HepG2 (cell line): ENCODE measurements around the gene ARF4. TPM values are rescaled to one million over a fixed set of nuclear protein-coding genes. Genes with fewer than 3 reads are reported as not detected.
A peak's percentile ranks its signal among the peaks of the same experiment; 100 is the strongest.

Experiments
- DMAP1 ChIP-seq: IDR thresholded peaks from 2 replicates; pipeline ENCODE4 v1.6.1; 2016
- RBAK ChIP-seq: sonication (generic); formaldehyde crosslinking; IDR thresholded peaks from 2 replicates; pipeline ENCODE4 v1.5.1; 2020; ENCODE audit warnings: mild to moderate bottlenecking, missing genetic modification reagents
- SP2 ChIP-seq: sonication (generic); formaldehyde crosslinking; IDR thresholded peaks from 2 replicates; pipeline ENCODE4 v1.5.1; 2020; ENCODE audit warnings: mild to moderate bottlenecking, missing genetic modification reagents
- ZMAT3 ChIP-seq: sonication (generic); formaldehyde crosslinking; conservative IDR thresholded peaks from 2 replicates; pipeline ENCODE4 v1.7.0; 2021; ENCODE audit warnings: missing genetic modification reagents
- ZNF180 ChIP-seq: sonication (generic); formaldehyde crosslinking; IDR thresholded peaks from 2 replicates; pipeline ENCODE4 v1.4.0; 2020; ENCODE audit warnings: low read depth, missing genetic modification reagents, borderline replicate concordance
- ZNF510 ChIP-seq: sonication (generic); formaldehyde crosslinking; IDR thresholded peaks from 2 replicates; pipeline ENCODE4 v1.4.0; 2020; ENCODE audit warnings: low read depth, mild to moderate bottlenecking, missing genetic modification reagents
- polyA plus RNA-seq, 8 experiments: library from polyadenylated mRNA; depleted of rRNA in 3 of 8; stranded (reverse) in 7 of 8; unstranded in 1 of 8; fragments of >200 nt; fragmentation: Illumina TruSeq in 4 of 8; extraction: Trizol in 4 of 8; gene quantifications; 2 replicates each; pipeline versions ENCODE4 v1.2.1 to v1.2.3, GENCODE V29; 2011 to 2016; ENCODE audit warnings: low read depth in 4 of 8, missing spikeins in 1 of 8, mixed read lengths in 1 of 8; ENCODE audit not compliant: insufficient read depth in 1 of 8
- total RNA-seq, 5 experiments: library from RNA; depleted of rRNA; stranded (reverse); fragments of >200 nt; fragmentation: Illumina TruSeq; extraction: Trizol; gene quantifications; 2 replicates each; pipeline ENCODE4 v1.2.3, GENCODE V29; 2016; ENCODE audit warnings: low read depth in 1 of 5
- TF ChIP-seq, protein P1 (sequence below): sonication (generic); formaldehyde crosslinking; IDR thresholded peaks from 2 replicates; pipeline ENCODE4 v1.4.0; 2020; ENCODE audit warnings: missing genetic modification reagents, borderline replicate concordance
- TF ChIP-seq, protein P2 (sequence below): sonication (generic); formaldehyde crosslinking; IDR thresholded peaks from 2 replicates; pipeline ENCODE4 v1.4.0; 2020; ENCODE audit warnings: missing genetic modification reagents; ENCODE audit errors: not compliant biosample characterization
- TF ChIP-seq, protein P3 (sequence below): sonication (generic); formaldehyde crosslinking; IDR thresholded peaks from one replicate; pipeline ENCODE4 v1.5.1; 2020; ENCODE audit warnings: mild to moderate bottlenecking, missing genetic modification reagents; ENCODE audit errors: not compliant biosample characterization
- TF ChIP-seq, protein P4 (sequence below): sonication (generic); formaldehyde crosslinking; conservative IDR thresholded peaks from 2 replicates; pipeline ENCODE4 v1.8.0; 2022; ENCODE audit warnings: low read depth, missing genetic modification reagents
- TF ChIP-seq, protein P5 (sequence below): sonication (generic); formaldehyde crosslinking; IDR thresholded peaks from 2 replicates; pipeline ENCODE4 v1.5.0; 2020; ENCODE audit warnings: mild to moderate bottlenecking, missing genetic modification reagents, borderline replicate concordance

The ARF4 gene
- total and polyA plus RNA-seq, 2 of the 13 experiments (the other 11 are each of a cell fraction or from before 2014, with no cell fraction given): 184 to 250 TPM

DNA sequence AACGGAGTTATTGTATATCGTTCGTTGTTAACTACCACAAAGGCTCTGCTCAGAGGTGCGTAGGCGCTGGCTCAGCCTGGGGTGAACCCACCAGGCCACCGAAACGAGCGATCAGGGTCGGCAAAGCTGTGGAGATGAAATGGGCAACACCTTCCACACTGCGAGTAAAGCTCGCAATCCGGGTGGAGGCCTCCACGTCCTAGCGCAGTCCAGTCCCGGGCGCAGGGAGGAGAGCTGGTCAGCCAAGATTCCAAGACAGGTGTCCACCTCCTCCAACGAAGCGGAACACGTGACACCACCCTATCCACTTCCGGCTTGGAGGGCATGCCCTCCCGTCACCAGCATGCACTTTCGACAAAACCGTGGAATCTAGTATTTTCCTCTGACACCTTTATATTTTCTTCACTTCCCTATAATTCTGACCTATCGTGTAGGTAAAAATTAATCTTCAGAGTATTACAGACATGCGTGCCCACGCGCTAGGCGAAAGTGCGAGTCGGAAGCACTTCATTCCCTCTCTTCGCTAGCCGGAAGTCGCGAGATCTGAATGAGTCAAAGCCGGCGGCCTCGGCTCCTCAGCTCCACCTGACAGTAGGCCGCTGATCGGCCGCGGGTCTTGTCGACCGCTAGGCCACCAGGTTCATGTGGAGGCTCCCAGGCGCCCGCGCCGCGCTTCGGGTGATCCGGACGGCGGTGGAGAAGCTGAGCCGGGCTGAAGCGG is 41.2 kb downstream of the ARF4 start, which contains the start of gene PDE12 (continued):
- TF ChIP-seq, protein P1, sequence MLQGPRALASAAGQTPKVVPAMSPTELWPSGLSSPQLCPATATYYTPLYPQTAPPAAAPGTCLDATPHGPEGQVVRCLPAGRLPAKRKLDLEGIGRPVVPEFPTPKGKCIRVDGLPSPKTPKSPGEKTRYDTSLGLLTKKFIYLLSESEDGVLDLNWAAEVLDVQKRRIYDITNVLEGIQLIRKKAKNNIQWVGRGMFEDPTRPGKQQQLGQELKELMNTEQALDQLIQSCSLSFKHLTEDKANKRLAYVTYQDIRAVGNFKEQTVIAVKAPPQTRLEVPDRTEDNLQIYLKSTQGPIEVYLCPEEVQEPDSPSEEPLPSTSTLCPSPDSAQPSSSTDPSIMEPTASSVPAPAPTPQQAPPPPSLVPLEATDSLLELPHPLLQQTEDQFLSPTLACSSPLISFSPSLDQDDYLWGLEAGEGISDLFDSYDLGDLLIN (CRISPR knock-in tag): no peak
- TF ChIP-seq, protein P2, sequence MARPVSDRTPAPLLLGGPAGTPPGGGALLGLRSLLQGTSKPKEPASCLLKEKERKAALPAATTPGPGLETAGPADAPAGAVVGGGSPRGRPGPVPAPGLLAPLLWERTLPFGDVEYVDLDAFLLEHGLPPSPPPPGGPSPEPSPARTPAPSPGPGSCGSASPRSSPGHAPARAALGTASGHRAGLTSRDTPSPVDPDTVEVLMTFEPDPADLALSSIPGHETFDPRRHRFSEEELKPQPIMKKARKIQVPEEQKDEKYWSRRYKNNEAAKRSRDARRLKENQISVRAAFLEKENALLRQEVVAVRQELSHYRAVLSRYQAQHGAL (CRISPR knock-in tag): no peak
- TF ChIP-seq, protein P3, sequence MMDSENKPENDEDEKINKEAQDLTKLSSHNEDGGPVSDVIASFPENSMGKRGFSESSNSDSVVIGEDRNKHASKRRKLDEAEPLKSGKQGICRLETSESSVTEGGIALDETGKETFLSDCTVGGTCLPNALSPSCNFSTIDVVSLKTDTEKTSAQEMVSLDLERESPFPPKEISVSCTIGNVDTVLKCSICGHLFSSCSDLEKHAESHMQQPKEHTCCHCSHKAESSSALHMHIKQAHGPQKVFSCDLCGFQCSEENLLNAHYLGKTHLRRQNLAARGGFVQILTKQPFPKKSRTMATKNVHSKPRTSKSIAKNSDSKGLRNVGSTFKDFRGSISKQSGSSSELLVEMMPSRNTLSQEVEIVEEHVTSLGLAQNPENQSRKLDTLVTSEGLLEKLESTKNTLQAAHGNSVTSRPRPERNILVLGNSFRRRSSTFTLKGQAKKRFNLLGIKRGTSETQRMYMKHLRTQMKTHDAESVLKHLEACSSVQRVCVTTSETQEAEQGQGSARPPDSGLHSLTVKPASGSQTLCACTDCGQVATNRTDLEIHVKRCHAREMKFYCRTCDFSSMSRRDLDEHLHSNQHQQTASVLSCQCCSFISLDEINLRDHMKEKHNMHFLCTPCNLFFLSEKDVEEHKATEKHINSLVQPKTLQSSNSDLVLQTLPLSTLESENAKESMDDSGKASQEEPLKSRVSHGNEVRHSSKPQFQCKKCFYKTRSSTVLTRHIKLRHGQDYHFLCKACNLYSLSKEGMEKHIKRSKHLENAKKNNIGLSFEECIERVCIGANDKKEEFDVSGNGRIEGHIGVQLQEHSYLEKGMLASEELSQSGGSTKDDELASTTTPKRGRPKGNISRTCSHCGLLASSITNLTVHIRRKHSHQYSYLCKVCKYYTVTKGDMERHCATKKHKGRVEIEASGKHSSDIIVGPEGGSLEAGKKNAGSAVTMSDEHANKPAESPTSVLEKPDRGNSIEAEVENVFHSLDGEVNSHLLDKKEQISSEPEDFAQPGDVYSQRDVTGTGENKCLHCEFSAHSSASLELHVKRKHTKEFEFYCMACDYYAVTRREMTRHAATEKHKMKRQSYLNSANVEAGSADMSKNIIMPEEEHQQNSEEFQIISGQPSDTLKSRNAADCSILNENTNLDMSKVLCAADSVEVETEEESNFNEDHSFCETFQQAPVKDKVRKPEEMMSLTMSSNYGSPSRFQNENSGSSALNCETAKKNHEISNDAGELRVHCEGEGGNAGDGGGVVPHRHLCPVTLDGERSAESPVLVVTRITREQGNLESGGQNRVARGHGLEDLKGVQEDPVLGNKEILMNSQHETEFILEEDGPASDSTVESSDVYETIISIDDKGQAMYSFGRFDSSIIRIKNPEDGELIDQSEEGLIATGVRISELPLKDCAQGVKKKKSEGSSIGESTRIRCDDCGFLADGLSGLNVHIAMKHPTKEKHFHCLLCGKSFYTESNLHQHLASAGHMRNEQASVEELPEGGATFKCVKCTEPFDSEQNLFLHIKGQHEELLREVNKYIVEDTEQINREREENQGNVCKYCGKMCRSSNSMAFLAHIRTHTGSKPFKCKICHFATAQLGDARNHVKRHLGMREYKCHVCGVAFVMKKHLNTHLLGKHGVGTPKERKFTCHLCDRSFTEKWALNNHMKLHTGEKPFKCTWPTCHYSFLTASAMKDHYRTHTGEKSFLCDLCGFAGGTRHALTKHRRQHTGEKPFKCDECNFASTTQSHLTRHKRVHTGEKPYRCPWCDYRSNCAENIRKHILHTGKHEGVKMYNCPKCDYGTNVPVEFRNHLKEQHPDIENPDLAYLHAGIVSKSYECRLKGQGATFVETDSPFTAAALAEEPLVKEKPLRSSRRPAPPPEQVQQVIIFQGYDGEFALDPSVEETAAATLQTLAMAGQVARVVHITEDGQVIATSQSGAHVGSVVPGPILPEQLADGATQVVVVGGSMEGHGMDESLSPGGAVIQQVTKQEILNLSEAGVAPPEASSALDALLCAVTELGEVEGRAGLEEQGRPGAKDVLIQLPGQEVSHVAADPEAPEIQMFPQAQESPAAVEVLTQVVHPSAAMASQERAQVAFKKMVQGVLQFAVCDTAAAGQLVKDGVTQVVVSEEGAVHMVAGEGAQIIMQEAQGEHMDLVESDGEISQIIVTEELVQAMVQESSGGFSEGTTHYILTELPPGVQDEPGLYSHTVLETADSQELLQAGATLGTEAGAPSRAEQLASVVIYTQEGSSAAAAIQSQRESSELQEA (CRISPR knock-in tag): peak; percentile 53
- TF ChIP-seq, protein P4, sequence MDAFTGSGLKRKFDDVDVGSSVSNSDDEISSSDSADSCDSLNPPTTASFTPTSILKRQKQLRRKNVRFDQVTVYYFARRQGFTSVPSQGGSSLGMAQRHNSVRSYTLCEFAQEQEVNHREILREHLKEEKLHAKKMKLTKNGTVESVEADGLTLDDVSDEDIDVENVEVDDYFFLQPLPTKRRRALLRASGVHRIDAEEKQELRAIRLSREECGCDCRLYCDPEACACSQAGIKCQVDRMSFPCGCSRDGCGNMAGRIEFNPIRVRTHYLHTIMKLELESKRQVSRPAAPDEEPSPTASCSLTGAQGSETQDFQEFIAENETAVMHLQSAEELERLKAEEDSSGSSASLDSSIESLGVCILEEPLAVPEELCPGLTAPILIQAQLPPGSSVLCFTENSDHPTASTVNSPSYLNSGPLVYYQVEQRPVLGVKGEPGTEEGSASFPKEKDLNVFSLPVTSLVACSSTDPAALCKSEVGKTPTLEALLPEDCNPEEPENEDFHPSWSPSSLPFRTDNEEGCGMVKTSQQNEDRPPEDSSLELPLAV (CRISPR knock-in tag): no peak; the same call in 1 of the 2 replicates
- TF ChIP-seq ZNF180 (CRISPR knock-in tag) (no peak), ZMAT3 (CRISPR knock-in tag) (no peak; the same call in 1 of the 2 replicates), RBAK (CRISPR knock-in tag) (no peak), ZNF510 (peak; percentile 96; the same call in 1 of the 2 replicates), SP2 (CRISPR knock-in tag) (peak; percentile 61), DMAP1 (CRISPR knock-in tag) (peak; percentile 97)
- TF ChIP-seq, protein P5, sequence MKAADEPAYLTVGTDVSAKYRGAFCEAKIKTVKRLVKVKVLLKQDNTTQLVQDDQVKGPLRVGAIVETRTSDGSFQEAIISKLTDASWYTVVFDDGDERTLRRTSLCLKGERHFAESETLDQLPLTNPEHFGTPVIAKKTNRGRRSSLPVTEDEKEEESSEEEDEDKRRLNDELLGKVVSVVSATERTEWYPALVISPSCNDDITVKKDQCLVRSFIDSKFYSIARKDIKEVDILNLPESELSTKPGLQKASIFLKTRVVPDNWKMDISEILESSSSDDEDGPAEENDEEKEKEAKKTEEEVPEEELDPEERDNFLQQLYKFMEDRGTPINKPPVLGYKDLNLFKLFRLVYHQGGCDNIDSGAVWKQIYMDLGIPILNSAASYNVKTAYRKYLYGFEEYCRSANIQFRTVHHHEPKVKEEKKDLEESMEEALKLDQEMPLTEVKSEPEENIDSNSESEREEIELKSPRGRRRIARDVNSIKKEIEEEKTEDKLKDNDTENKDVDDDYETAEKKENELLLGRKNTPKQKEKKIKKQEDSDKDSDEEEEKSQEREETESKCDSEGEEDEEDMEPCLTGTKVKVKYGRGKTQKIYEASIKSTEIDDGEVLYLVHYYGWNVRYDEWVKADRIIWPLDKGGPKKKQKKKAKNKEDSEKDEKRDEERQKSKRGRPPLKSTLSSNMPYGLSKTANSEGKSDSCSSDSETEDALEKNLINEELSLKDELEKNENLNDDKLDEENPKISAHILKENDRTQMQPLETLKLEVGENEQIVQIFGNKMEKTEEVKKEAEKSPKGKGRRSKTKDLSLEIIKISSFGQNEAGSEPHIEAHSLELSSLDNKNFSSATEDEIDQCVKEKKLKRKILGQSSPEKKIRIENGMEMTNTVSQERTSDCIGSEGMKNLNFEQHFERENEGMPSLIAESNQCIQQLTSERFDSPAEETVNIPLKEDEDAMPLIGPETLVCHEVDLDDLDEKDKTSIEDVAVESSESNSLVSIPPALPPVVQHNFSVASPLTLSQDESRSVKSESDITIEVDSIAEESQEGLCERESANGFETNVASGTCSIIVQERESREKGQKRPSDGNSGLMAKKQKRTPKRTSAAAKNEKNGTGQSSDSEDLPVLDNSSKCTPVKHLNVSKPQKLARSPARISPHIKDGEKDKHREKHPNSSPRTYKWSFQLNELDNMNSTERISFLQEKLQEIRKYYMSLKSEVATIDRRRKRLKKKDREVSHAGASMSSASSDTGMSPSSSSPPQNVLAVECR: peak; percentile 95
